ENCODE measurements around the gene GRPR. TPM values are rescaled to one million over a fixed set of nuclear protein-coding genes. Genes with fewer than 3 reads are reported as not detected.

GRPR gene
- total RNA-seq, 1 donor from 2014 or later: 3.0 TPM

GRCh38 chrX:16140448-16140847 is 17.1 kb downstream of the GRPR start:
- Histone ChIP-seq H2AFZ (ENCODE audit: low read depth, low read length) (no peak overlapping the region), H3K4me3 (ENCODE audit: insufficient read depth, low read depth, low read length) (no peak overlapping the region), H3K27me3 (ENCODE audit: insufficient read depth, low read length) (no peaks in the 10 kb centered on the region), H4K20me1 (ENCODE audit: insufficient read depth, low read length) (no peaks in the 10 kb centered on the region), H3K36me3 (ENCODE audit: insufficient read depth, low read length) (no peaks in the 10 kb centered on the region), H3K79me2 (ENCODE audit: insufficient read depth, low read length) (no peaks in the 10 kb centered on the region), H3K9me3 (ENCODE audit: insufficient read depth, low read depth, low read length) (no peaks in the 10 kb centered on the region), H3K4me2 (ENCODE audit: low read length) (no peak overlapping the region), H3K9ac (ENCODE audit: low read length) (no peak overlapping the region), H3K27ac (ENCODE audit: low read depth, low read length) (no peak overlapping the region), H3K4me1 (ENCODE audit: insufficient read depth, low read length) (no peaks in the 10 kb centered on the region)
- FAIRE-seq (no peak), DNase-seq (ENCODE audit: low read depth) (no peak)
- Mint-ChIP-seq H3K9me3 (ENCODE audit: unreplicated experiment) (no peaks in the 10 kb centered on the region), H3K4me1 (ENCODE audit: low read depth, unreplicated experiment) (no peaks in the 10 kb centered on the region), H3K27me3 (ENCODE audit: low read depth, unreplicated experiment) (no peaks in the 10 kb centered on the region), H3K27ac (ENCODE audit: unreplicated experiment) (no peak overlapping the region), H3K36me3 (ENCODE audit: low read depth, unreplicated experiment) (no peaks in the 10 kb centered on the region), H3K4me3 (ENCODE audit: unreplicated experiment) (no peak overlapping the region)
- TF ChIP-seq EZH2 (IDR thresholded peaks at IDR 0.05; ENCODE audit: insufficient read depth, low read length): no peak
- no peak for TF ChIP-seq CTCF (IDR thresholded peaks at IDR 0.05; ENCODE audit: insufficient read depth, low read depth, low read length)

- Histone ChIP-seq H3K4me1 (ENCODE audit: insufficient read depth, low read length) (no peaks in the 10 kb centered on the region), H3K36me3 (ENCODE audit: insufficient read depth, low read length) (no peaks in the 10 kb centered on the region), H3K4me3 (ENCODE audit: insufficient read depth, low read depth, low read length) (no peak overlapping the region), H3K79me2 (ENCODE audit: insufficient read depth, low read length) (no peaks in the 10 kb centered on the region), H3K27me3 (ENCODE audit: insufficient read depth, low read length) (no peaks in the 10 kb centered on the region), H3K27ac (ENCODE audit: low read depth, low read length) (no peak overlapping the region), H2AFZ (ENCODE audit: low read depth, low read length) (no peak overlapping the region), H3K9me3 (ENCODE audit: insufficient read depth, low read depth, low read length) (no peaks in the 10 kb centered on the region), H4K20me1 (ENCODE audit: insufficient read depth, low read length) (no peaks in the 10 kb centered on the region), H3K9ac (ENCODE audit: low read length) (no peak overlapping the region), H3K4me2 (ENCODE audit: low read length) (no peak overlapping the region)
- Mint-ChIP-seq H3K4me3 (ENCODE audit: unreplicated experiment) (no peak overlapping the region), H3K36me3 (ENCODE audit: low read depth, unreplicated experiment) (no peaks in the 10 kb centered on the region), H3K27ac (ENCODE audit: unreplicated experiment) (no peak overlapping the region), H3K4me1 (ENCODE audit: low read depth, unreplicated experiment) (no peaks in the 10 kb centered on the region), H3K9me3 (ENCODE audit: unreplicated experiment) (no peaks in the 10 kb centered on the region), H3K27me3 (ENCODE audit: low read depth, unreplicated experiment) (no peaks in the 10 kb centered on the region)
- no peak for TF ChIP-seq CTCF (IDR thresholded peaks at IDR 0.05; ENCODE audit: insufficient read depth, low read depth, low read length)
- no peak for TF ChIP-seq EZH2 (IDR thresholded peaks at IDR 0.05; ENCODE audit: insufficient read depth, low read length)
- DNase-seq (ENCODE audit: low read depth): no peak
- FAIRE-seq: peak; percentile 67
Observed at GRCh38 chrX:16140983-16141382, 17.6 kb downstream of the GRPR start.

DNA sequence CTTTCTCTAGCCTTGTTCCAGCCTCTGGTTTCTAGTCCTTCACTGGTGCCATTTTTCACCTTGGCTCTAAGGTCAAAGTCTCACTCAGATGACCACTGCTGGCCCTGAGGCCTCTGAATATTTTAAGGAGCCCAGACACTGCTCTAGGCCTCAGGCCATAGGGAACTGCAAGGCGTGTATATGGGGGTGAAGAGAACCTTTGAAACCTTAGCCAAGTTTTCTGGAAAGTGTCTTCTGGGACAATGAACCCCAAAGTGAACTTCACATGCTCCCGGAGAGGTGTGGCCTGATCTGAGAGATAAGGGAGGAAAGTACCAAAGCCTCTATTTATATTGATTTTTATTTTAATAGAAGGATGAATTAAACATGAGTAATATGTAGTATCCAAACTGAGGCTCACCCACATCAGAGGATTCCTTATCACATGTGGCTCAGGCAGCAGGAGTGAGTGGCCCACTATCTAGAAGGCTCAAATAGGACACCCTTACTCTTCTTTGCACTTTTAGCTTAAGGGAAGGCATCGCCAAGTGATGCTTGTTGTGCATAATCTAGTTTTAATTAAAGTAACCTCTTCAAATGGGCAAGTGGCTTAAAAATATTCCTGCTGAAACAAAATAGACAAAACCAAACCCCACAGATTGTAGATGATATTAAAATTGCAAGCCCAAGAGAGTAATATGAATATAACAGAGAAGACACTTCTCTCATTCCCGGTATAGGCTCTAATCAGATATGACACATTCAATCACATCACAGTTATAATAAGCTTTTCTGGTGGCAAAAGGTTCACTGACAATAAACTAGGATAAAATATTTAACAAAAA is 18.3 kb downstream of the GRPR start:
- TF ChIP-seq EZH2 (IDR thresholded peaks at IDR 0.05; ENCODE audit: insufficient read depth, low read length) (no peak), CTCF (IDR thresholded peaks at IDR 0.05; ENCODE audit: insufficient read depth, low read depth, low read length) (no peak)
- no peak overlapping the region for H3K27ac Mint-ChIP-seq (ENCODE audit: unreplicated experiment)
- H3K9me3 ChIP-seq (ENCODE audit: insufficient read depth, low read depth, low read length): no peaks in the 10 kb centered on the region
- no peaks in the 10 kb centered on the region for H3K9me3 Mint-ChIP-seq (ENCODE audit: unreplicated experiment)
- H2AFZ ChIP-seq (ENCODE audit: low read depth, low read length): no peak overlapping the region
- no peaks in the 10 kb centered on the region for H3K36me3 ChIP-seq (ENCODE audit: insufficient read depth, low read length)
- no peaks in the 10 kb centered on the region for H3K27me3 Mint-ChIP-seq (ENCODE audit: low read depth, unreplicated experiment)
- H3K4me3 Mint-ChIP-seq (ENCODE audit: unreplicated experiment): no peak overlapping the region
- no peaks in the 10 kb centered on the region for H3K79me2 ChIP-seq (ENCODE audit: insufficient read depth, low read length)
- H3K27ac ChIP-seq (ENCODE audit: low read depth, low read length): no peak overlapping the region
- no peaks in the 10 kb centered on the region for H4K20me1 ChIP-seq (ENCODE audit: insufficient read depth, low read length)
- DNase-seq (ENCODE audit: low read depth): no peak
- H3K4me1 ChIP-seq (ENCODE audit: insufficient read depth, low read length): no peaks in the 10 kb centered on the region
- H3K4me2 ChIP-seq (ENCODE audit: low read length): no peak overlapping the region
- H3K9ac ChIP-seq (ENCODE audit: low read length): no peak overlapping the region
- H3K27me3 ChIP-seq (ENCODE audit: insufficient read depth, low read length): no peaks in the 10 kb centered on the region
- no peak overlapping the region for H3K4me3 ChIP-seq (ENCODE audit: insufficient read depth, low read depth, low read length)
- no peak for FAIRE-seq
- no peaks in the 10 kb centered on the region for H3K4me1 Mint-ChIP-seq (ENCODE audit: low read depth, unreplicated experiment)
- no peaks in the 10 kb centered on the region for H3K36me3 Mint-ChIP-seq (ENCODE audit: low read depth, unreplicated experiment)
